ENCODE measurements around the gene AFG1L.
"Not testable (repeated sequence)": the region's sequence is repeated elsewhere in the genome, so short reads cannot be mapped to it uniquely, and the experiment has no call there.

Gene AFG1L

GRCh38 chr6:108556866-108557493, 262.1 kb downstream of the AFG1L start:
- no peak for DNase-seq (ENCODE audit: low read depth)

GRCh38 chr6:108557494-108558371, 262.9 kb downstream of the AFG1L start:
- peak; percentile 49 for DNase-seq (ENCODE audit: low read depth)

GRCh38 chr6:108558372-108559096, 263.7 kb downstream of the AFG1L start:
- peak; percentile 91 for DNase-seq (ENCODE audit: low read depth)

- DNase-seq (ENCODE audit: low read depth) = peak; percentile 67
These were observed 264.4 kb downstream of the AFG1L start for GRCh38 chr6:108559097-108559883.

GRCh38 chr6:108559884-108560462, 265.1 kb downstream of the AFG1L start:
- no peak for DNase-seq (ENCODE audit: low read depth)

GRCh38 chr6:108560463-108561308, 265.8 kb downstream of the AFG1L start, which contains the start of gene FOXO3:
TSS of gene FOXO3 (plus strand) at chr6:108560917. CDS start at chr6:108561209, 292 bp downstream.
- DNase-seq (ENCODE audit: low read depth) = peak; percentile 33

GRCh38 chr6:108561309-108561647, 266.4 kb downstream of the AFG1L start:
- not testable (repeated sequence) for DNase-seq (ENCODE audit: low read depth)

- DNase-seq (ENCODE audit: low read depth) = no peak
These were observed 267.1 kb downstream of the AFG1L start for GRCh38 chr6:108561742-108562502.

GRCh38 chr6:108562503-108562993, 267.7 kb downstream of the AFG1L start:
- DNase-seq (ENCODE audit: low read depth) = no peak

GRCh38 chr6:108563292-108563691, 268.4 kb downstream of the AFG1L start:
- no peak for DNase-seq (ENCODE audit: low read depth)

- DNase-seq (ENCODE audit: low read depth) = no peak
These were observed 269.3 kb downstream of the AFG1L start for GRCh38 chr6:108564178-108564577.

- no peak for DNase-seq (ENCODE audit: low read depth)
These were observed 270.4 kb downstream of the AFG1L start for GRCh38 chr6:108565091-108565766.

- no peak for DNase-seq (ENCODE audit: low read depth)
These were observed 271.0 kb downstream of the AFG1L start for GRCh38 chr6:108565893-108566292.

- DNase-seq (ENCODE audit: low read depth) = no peak
These were observed 271.6 kb downstream of the AFG1L start for GRCh38 chr6:108566406-108566805.

GRCh38 chr6:108568101-108568500, 273.2 kb downstream of the AFG1L start:
- DNase-seq (ENCODE audit: low read depth) = no peak

- DNase-seq (ENCODE audit: low read depth) = no peak
These were observed 273.9 kb downstream of the AFG1L start for GRCh38 chr6:108568551-108569305.

GRCh38 chr6:108570517-108570916, 275.7 kb downstream of the AFG1L start:
- no peak for DNase-seq (ENCODE audit: low read depth)

GRCh38 chr6:108574457-108575141, 279.7 kb downstream of the AFG1L start:
- no peak for DNase-seq (ENCODE audit: low read depth)

Data from stimulated activated CD8-positive, alpha-beta memory T cell treated with anti-CD3 and anti-CD28 coated beads, Interleukin-15, amount 100 ng/mL, for 1 hour (primary cell).